Neural cell (in vitro differentiated cells): Measurements from ENCODE around the gene MED22. TPM values are rescaled to one million over a fixed set of nuclear protein-coding genes. Genes with fewer than 3 reads are reported as not detected.

Experiments
- H2AFZ ChIP-seq: fragments of 200-600, 300-800 bp; sonication (generic), shearing (Covaris generic); 2 replicates; pipeline ENCODE4 v1.6.0; 2014; ENCODE audit warnings: low read depth, mild to moderate bottlenecking, antibody characterized with exemption, low read length, moderate library complexity
- H3F3A ChIP-seq: fragments of 200-600 bp; shearing (Covaris generic); 2 replicates; pipeline ENCODE4 v1.6.1; 2016; ENCODE audit warnings: mild to moderate bottlenecking, moderate library complexity, mixed read lengths, antibody characterized with exemption, low read length; ENCODE audit not compliant: insufficient read depth, poor library complexity, severe bottlenecking
- H3K27ac ChIP-seq: fragments of 200-600, 300-800 bp; sonication (generic), shearing (Covaris generic); 2 replicates; pipeline ENCODE4 v1.5.1; 2014; ENCODE audit warnings: mild to moderate bottlenecking, low read length, moderate library complexity
- H3K27me3 ChIP-seq: fragments of 300-800, 200-600 bp; sonication (generic), shearing (Covaris generic); 2 replicates; pipeline ENCODE4 v1.6.0; 2014; ENCODE audit warnings: mild to moderate bottlenecking, low read depth, low read length, moderate library complexity; ENCODE audit not compliant: insufficient read depth
- H3K36me3 ChIP-seq: fragments of 300-800, 200-600 bp; sonication (generic), shearing (Covaris generic); 2 replicates; pipeline ENCODE4 v1.5.1; 2014; ENCODE audit warnings: mild to moderate bottlenecking, antibody characterized with exemption, low read length, moderate library complexity; ENCODE audit not compliant: insufficient read depth
- H3K4me2 ChIP-seq: fragments of 300-800, 200-600 bp; sonication (generic), shearing (Covaris generic); 2 replicates; pipeline ENCODE4 v1.6.0; 2014; ENCODE audit warnings: mild to moderate bottlenecking, low read length
- H3K4me3 ChIP-seq: fragments of 300-800, 200-600 bp; sonication (generic), shearing (Covaris generic); 2 replicates; pipeline ENCODE4 v1.5.1; 2014; ENCODE audit warnings: mild to moderate bottlenecking, low read length, moderate library complexity
- H3K79me2 ChIP-seq: fragments of 200-600 bp; shearing (Covaris generic); replicated peaks from 2 replicates; pipeline ENCODE4 v1.6.0; 2014; ENCODE audit warnings: mild to moderate bottlenecking, low read length, moderate library complexity; ENCODE audit not compliant: insufficient read depth
- H3K9ac ChIP-seq: fragments of 300-800, 200-600 bp; sonication (generic), shearing (Covaris generic); 2 replicates; pipeline ENCODE4 v1.6.1; 2016; ENCODE audit warnings: mild to moderate bottlenecking, low read length, mixed read lengths
- H3K9me2 ChIP-seq: fragments of 200-600 bp; shearing (Covaris generic); 2 replicates; pipeline ENCODE4 v1.6.1; 2016; ENCODE audit warnings: mild to moderate bottlenecking, low read length, mixed read lengths; ENCODE audit not compliant: insufficient read depth
- H3K9me3 ChIP-seq: fragments of 200-600, 300-800 bp; sonication (generic), shearing (Covaris generic); 2 replicates; pipeline ENCODE4 v1.6.1; 2016; ENCODE audit warnings: mild to moderate bottlenecking, mixed run types, low read length, moderate library complexity, mixed read lengths
- H4K20me1 ChIP-seq: fragments of 200-600 bp; shearing (Covaris generic); 2 replicates; pipeline ENCODE4 v1.6.1; 2016; ENCODE audit warnings: mild to moderate bottlenecking, mixed run types; ENCODE audit not compliant: insufficient read depth
- CTCF ChIP-seq: fragments of 450-650 bp; IDR thresholded peaks from 2 replicates; pipeline ENCODE4 v1.5.1; 2014; ENCODE audit warnings: antibody characterized with exemption, mild to moderate bottlenecking, moderate library complexity; ENCODE audit not compliant: poor library complexity, severe bottlenecking
- EP300 ChIP-seq: fragments of 450-650 bp; conservative IDR thresholded peaks from 2 replicates; pipeline ENCODE4 v1.6.1; 2014; ENCODE audit warnings: antibody characterized with exemption, mild to moderate bottlenecking, moderate library complexity; ENCODE audit not compliant: poor library complexity, severe bottlenecking
- EZH2 ChIP-seq: fragments of 200-600, 300-800 bp; shearing (Covaris generic), sonication (generic); IDR thresholded peaks from 2 replicates; pipeline ENCODE4 v1.6.1; 2014; ENCODE audit warnings: antibody characterized with exemption, low read length, borderline replicate concordance, mild to moderate bottlenecking; ENCODE audit not compliant: insufficient read depth, poor library complexity, severe bottlenecking
- MXI1 ChIP-seq: fragments of 450-650 bp; conservative IDR thresholded peaks from 2 replicates; pipeline ENCODE4 v1.6.1; 2014; ENCODE audit warnings: antibody characterized with exemption, mild to moderate bottlenecking; ENCODE audit not compliant: poor library complexity, severe bottlenecking
- POLR2AphosphoS5 ChIP-seq: IDR thresholded peaks from 2 replicates; pipeline ENCODE4 v1.6.1; 2012
- RAD21 ChIP-seq: fragments of 450-650 bp; conservative IDR thresholded peaks from 2 replicates; pipeline ENCODE4 v1.6.1; 2014; ENCODE audit warnings: antibody characterized with exemption, mild to moderate bottlenecking, moderate library complexity
- SMC3 ChIP-seq: fragments of 450-650 bp; conservative IDR thresholded peaks from 2 replicates; pipeline ENCODE4 v1.6.1; 2014; ENCODE audit warnings: antibody characterized with exemption, mild to moderate bottlenecking, moderate library complexity; ENCODE audit not compliant: poor library complexity
- TAF1 ChIP-seq: IDR thresholded peaks from 2 replicates; pipeline ENCODE4 v1.6.1; 2012; ENCODE audit warnings: low read depth
- polyA plus RNA-seq: library from polyadenylated mRNA; depleted of rRNA; stranded (reverse); fragments of >200 nt; gene quantifications from 2 replicates; pipeline ENCODE4 v1.2.3, GENCODE V29; 2014
- TF ChIP-seq, protein P1 (sequence below): IDR thresholded peaks from 2 replicates; pipeline ENCODE4 v1.6.1; 2012; ENCODE audit warnings: borderline replicate concordance

MED22 gene
- polyA plus RNA-seq, 1 donor from 2014 or later, result 57.5 TPM

- H3K27ac ChIP-seq, result no peak overlapping the region
- peak overlapping the region; percentile 94 for H3K9ac ChIP-seq
- H3K36me3 ChIP-seq, result no peaks in the 10 kb centered on the region
Observed at GRCh38 chr9:133346021-133346785, 1.7 kb downstream of the MED22 start.

GRCh38 chr9:133345596-133345995 is 2.3 kb downstream of the MED22 start:
- Histone ChIP-seq H3K79me2 (peaks cover 25% of the 10 kb centered on the region), H4K20me1 (no peaks in the 10 kb centered on the region), H3K9me2 (no peaks in the 10 kb centered on the region), H3K4me2 (no peak overlapping the region), H3K27ac (no peak overlapping the region), H3K27me3 (no peaks in the 10 kb centered on the region), H2AFZ (no peak overlapping the region), H3F3A (no peaks in the 10 kb centered on the region), H3K4me3 (no peak overlapping the region), H3K36me3 (no peaks in the 10 kb centered on the region), H3K9ac (no peak overlapping the region), H3K9me3 (no peaks in the 10 kb centered on the region)
- no peak for TF ChIP-seq EP300
- TF ChIP-seq MXI1, result no peak
- no peak for TF ChIP-seq RAD21
- no peak for TF ChIP-seq TAF1
- no peak for TF ChIP-seq SMC3
- no peak for TF ChIP-seq EZH2
- TF ChIP-seq, protein P1, sequence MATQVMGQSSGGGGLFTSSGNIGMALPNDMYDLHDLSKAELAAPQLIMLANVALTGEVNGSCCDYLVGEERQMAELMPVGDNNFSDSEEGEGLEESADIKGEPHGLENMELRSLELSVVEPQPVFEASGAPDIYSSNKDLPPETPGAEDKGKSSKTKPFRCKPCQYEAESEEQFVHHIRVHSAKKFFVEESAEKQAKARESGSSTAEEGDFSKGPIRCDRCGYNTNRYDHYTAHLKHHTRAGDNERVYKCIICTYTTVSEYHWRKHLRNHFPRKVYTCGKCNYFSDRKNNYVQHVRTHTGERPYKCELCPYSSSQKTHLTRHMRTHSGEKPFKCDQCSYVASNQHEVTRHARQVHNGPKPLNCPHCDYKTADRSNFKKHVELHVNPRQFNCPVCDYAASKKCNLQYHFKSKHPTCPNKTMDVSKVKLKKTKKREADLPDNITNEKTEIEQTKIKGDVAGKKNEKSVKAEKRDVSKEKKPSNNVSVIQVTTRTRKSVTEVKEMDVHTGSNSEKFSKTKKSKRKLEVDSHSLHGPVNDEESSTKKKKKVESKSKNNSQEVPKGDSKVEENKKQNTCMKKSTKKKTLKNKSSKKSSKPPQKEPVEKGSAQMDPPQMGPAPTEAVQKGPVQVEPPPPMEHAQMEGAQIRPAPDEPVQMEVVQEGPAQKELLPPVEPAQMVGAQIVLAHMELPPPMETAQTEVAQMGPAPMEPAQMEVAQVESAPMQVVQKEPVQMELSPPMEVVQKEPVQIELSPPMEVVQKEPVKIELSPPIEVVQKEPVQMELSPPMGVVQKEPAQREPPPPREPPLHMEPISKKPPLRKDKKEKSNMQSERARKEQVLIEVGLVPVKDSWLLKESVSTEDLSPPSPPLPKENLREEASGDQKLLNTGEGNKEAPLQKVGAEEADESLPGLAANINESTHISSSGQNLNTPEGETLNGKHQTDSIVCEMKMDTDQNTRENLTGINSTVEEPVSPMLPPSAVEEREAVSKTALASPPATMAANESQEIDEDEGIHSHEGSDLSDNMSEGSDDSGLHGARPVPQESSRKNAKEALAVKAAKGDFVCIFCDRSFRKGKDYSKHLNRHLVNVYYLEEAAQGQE, result no peak
- no peak for TF ChIP-seq POLR2AphosphoS5

More at GRCh38 chr9:133346021-133346785, 1.7 kb downstream of the MED22 start:
- peak overlapping the region; percentile 94 for H3K4me3 ChIP-seq
- no peak for TF ChIP-seq EP300
- no peak for TF ChIP-seq SMC3
- no peak for TF ChIP-seq CTCF
- TF ChIP-seq RAD21, result no peak
- TF ChIP-seq EZH2, result no peak
- no peak for TF ChIP-seq MXI1
- TF ChIP-seq TAF1, result no peak
- TF ChIP-seq, protein P1, result no peak
- TF ChIP-seq POLR2AphosphoS5, result no peak
- H4K20me1 ChIP-seq, result no peaks in the 10 kb centered on the region
- peaks cover 25% of the 10 kb centered on the region for H3K79me2 ChIP-seq
- no peaks in the 10 kb centered on the region for H3F3A ChIP-seq
- H2AFZ ChIP-seq, result no peak overlapping the region
- H3K9me3 ChIP-seq, result no peaks in the 10 kb centered on the region
- peak overlapping the region; percentile 80 for H3K4me2 ChIP-seq
- no peaks in the 10 kb centered on the region for H3K27me3 ChIP-seq
- no peaks in the 10 kb centered on the region for H3K9me2 ChIP-seq
